ENCODE measurements around the gene PLXNA4.

The PLXNA4 gene

GRCh38 chr7:132078891-132079735, 497.2 kb downstream of the PLXNA4 start:
- no peak for TF ChIP-seq CTCF (IDR thresholded peaks at IDR 0.05; ENCODE audit: control extremely low read depth, extremely low read depth, low read depth, missing control alignments)
- CTCF ChIA-PET, result no interaction called here
- POLR2A ChIA-PET, result no interaction called here
- DNase-seq (ENCODE audit: extremely low spot score), result no peak

- POLR2A ChIA-PET, result no interaction called here
- no peak for DNase-seq (ENCODE audit: extremely low spot score)
- CTCF ChIA-PET, result no interaction called here
- no peak for TF ChIP-seq CTCF (IDR thresholded peaks at IDR 0.05; ENCODE audit: control extremely low read depth, extremely low read depth, low read depth, missing control alignments)
Observed at GRCh38 chr7:132077971-132078685, 498.1 kb downstream of the PLXNA4 start.

GRCh38 chr7:132076301-132077035, 499.8 kb downstream of the PLXNA4 start:
- TF ChIP-seq CTCF (IDR thresholded peaks at IDR 0.05; ENCODE audit: control extremely low read depth, extremely low read depth, low read depth, missing control alignments), result no peak
- ChIA-PET CTCF (no interaction called here), POLR2A (no interaction called here)
- no peak for DNase-seq (ENCODE audit: extremely low spot score)

GRCh38 chr7:132075515-132075914, 500.8 kb downstream of the PLXNA4 start:
- CTCF ChIA-PET, result no interaction called here
- POLR2A ChIA-PET, result no interaction called here
- no peak for DNase-seq (ENCODE audit: extremely low spot score)
- TF ChIP-seq CTCF (IDR thresholded peaks at IDR 0.05; ENCODE audit: control extremely low read depth, extremely low read depth, low read depth, missing control alignments), result no peak

GRCh38 chr7:132073920-132074589, 502.2 kb downstream of the PLXNA4 start:
- no peak for DNase-seq (ENCODE audit: extremely low spot score)
- ChIA-PET CTCF (no interaction called here), POLR2A (no interaction called here)
- no peak for TF ChIP-seq CTCF (IDR thresholded peaks at IDR 0.05; ENCODE audit: control extremely low read depth, extremely low read depth, low read depth, missing control alignments)
